SU-DHL-6 (cell line): Measurements from ENCODE around the gene ULK3.
A peak's percentile ranks its signal among the peaks of the same experiment; 100 is the strongest.

ENCODE experiments used
- H2AFZ ChIP-seq: fragments of 200-600 bp; sonication (generic); 2 replicates; pipeline ENCODE4 v1.6.1; 2014; ENCODE audit warnings: low read depth, mild to moderate bottlenecking, moderate library complexity, mixed read lengths, antibody characterized with exemption, low read length; ENCODE audit not compliant: severe bottlenecking
- H3F3A ChIP-seq: fragments of 200-600 bp; shearing (Covaris generic); 2 replicates; pipeline ENCODE4 v1.6.0; 2016; ENCODE audit warnings: antibody characterized with exemption, mild to moderate bottlenecking; ENCODE audit not compliant: insufficient read depth
- H3K27ac ChIP-seq: fragments of 200-600 bp; sonication (generic); 2 replicates; pipeline ENCODE4 v1.5.1; 2016; ENCODE audit warnings: low read depth, mild to moderate bottlenecking, low read length, moderate library complexity, mixed read lengths
- H3K27me3 ChIP-seq: fragments of 200-600 bp; sonication (generic), shearing (Covaris generic); 2 replicates; pipeline ENCODE4 v1.6.0; 2014; ENCODE audit warnings: mild to moderate bottlenecking, low read length
- H3K36me3 ChIP-seq: fragments of 200-600 bp; sonication (generic); 2 replicates; pipeline ENCODE4 v1.6.1; 2014; ENCODE audit warnings: mild to moderate bottlenecking, low read length, mixed read lengths
- H3K4me2 ChIP-seq: fragments of 300-600, 200-600 bp; shearing (Covaris generic), sonication (generic); 2 replicates; pipeline ENCODE4 v1.6.0; 2014; ENCODE audit warnings: low read length, low read depth, mild to moderate bottlenecking; ENCODE audit not compliant: poor library complexity, severe bottlenecking
- H3K4me3 ChIP-seq: fragments of 200-600 bp; sonication (generic); 2 replicates; pipeline ENCODE4 v1.5.1; 2014; ENCODE audit warnings: antibody characterized with exemption, low read length, mild to moderate bottlenecking, mixed read lengths; ENCODE audit not compliant: insufficient read depth, poor library complexity, severe bottlenecking
- H3K79me2 ChIP-seq: fragments of 200-600 bp; sonication (generic); 2 replicates; pipeline ENCODE4 v1.6.1; 2014; ENCODE audit warnings: mild to moderate bottlenecking, low read length, moderate library complexity; ENCODE audit not compliant: insufficient read depth
- H3K9ac ChIP-seq: fragments of 200-600 bp; sonication (generic); 2 replicates; pipeline ENCODE4 v1.7.0; 2014; ENCODE audit warnings: mild to moderate bottlenecking, low read length
- H3K9me2 ChIP-seq: fragments of 200-600 bp; sonication (generic); replicated peaks from 2 replicates; pipeline ENCODE4 v1.6.1; 2014; ENCODE audit warnings: low read length; ENCODE audit not compliant: insufficient read depth
- H3K9me3 ChIP-seq: fragments of 200-600 bp; sonication (generic); 2 replicates; pipeline ENCODE4 v1.6.1; 2014; ENCODE audit warnings: low read length, mixed read lengths; ENCODE audit not compliant: insufficient read depth
- H4K20me1 ChIP-seq: fragments of 200-600 bp; sonication (generic); 2 replicates; pipeline ENCODE4 v1.6.1; 2014; ENCODE audit warnings: low read depth, mild to moderate bottlenecking, antibody characterized with exemption, low read length, moderate library complexity, mixed read lengths
- EZH2phosphoT487 ChIP-seq: fragments of 200-600 bp; sonication (generic), shearing (Covaris generic); conservative IDR thresholded peaks from 2 replicates; pipeline ENCODE4 v1.6.1; 2018; ENCODE audit warnings: mild to moderate bottlenecking, antibody characterized with exemption, low read length, moderate library complexity, mixed read lengths
- TF ChIP-seq, protein P1 (sequence below): fragments of 200-600 bp; sonication (generic); IDR thresholded peaks from one replicate; pipeline ENCODE4 v1.5.1; 2017; ENCODE audit warnings: antibody characterized with exemption, mild to moderate bottlenecking, low read length, moderate library complexity; ENCODE audit not compliant: insufficient read depth, poor library complexity, severe bottlenecking

Gene ULK3

GRCh38 chr15:74882528-74882927 lies 39.6 kb upstream of the ULK3 start:
- Histone ChIP-seq H3K79me2 (no peaks in the 10 kb centered on the region), H3K9me3 (peaks cover 16% of the 10 kb centered on the region), H3K27me3 (no peaks in the 10 kb centered on the region), H3F3A (no peaks in the 10 kb centered on the region), H3K4me3 (no peak overlapping the region), H4K20me1 (no peaks in the 10 kb centered on the region), H3K9me2 (no peaks in the 10 kb centered on the region), H3K36me3 (no peaks in the 10 kb centered on the region), H3K4me2 (no peak overlapping the region), H2AFZ (no peak overlapping the region), H3K9ac (no peak overlapping the region), H3K27ac (no peak overlapping the region)
- no peak for TF ChIP-seq EZH2phosphoT487
- TF ChIP-seq, protein P1, sequence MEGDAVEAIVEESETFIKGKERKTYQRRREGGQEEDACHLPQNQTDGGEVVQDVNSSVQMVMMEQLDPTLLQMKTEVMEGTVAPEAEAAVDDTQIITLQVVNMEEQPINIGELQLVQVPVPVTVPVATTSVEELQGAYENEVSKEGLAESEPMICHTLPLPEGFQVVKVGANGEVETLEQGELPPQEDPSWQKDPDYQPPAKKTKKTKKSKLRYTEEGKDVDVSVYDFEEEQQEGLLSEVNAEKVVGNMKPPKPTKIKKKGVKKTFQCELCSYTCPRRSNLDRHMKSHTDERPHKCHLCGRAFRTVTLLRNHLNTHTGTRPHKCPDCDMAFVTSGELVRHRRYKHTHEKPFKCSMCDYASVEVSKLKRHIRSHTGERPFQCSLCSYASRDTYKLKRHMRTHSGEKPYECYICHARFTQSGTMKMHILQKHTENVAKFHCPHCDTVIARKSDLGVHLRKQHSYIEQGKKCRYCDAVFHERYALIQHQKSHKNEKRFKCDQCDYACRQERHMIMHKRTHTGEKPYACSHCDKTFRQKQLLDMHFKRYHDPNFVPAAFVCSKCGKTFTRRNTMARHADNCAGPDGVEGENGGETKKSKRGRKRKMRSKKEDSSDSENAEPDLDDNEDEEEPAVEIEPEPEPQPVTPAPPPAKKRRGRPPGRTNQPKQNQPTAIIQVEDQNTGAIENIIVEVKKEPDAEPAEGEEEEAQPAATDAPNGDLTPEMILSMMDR, result no peak

DNA sequence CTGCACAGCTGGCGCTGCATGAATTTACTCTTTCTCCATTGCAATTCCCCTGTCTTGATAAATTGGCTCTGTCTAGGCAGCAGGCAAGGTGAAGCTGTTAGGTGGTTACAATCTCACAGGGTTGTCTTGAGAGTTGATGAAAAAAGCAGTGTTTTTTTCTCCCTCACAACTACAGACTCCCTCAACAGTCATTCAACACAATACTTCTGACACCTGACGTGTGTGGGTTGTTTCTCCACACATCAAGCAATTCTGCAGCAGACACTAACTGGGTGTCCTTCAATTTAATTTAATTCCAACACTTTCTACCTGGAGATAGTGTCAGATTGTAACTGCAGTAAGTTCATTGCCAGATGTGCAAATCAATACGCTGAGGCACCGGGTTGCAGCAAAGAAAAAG lies 35.3 kb upstream of the ULK3 start:
- Histone ChIP-seq H3K27ac (no peak overlapping the region), H3K36me3 (no peaks in the 10 kb centered on the region), H3K4me3 (no peak overlapping the region), H3K9me2 (no peaks in the 10 kb centered on the region), H2AFZ (no peak overlapping the region), H3K27me3 (no peaks in the 10 kb centered on the region), H3K4me2 (no peak overlapping the region), H3K9me3 (peaks cover 15% of the 10 kb centered on the region), H4K20me1 (no peaks in the 10 kb centered on the region), H3K79me2 (no peaks in the 10 kb centered on the region), H3F3A (no peaks in the 10 kb centered on the region), H3K9ac (no peak overlapping the region)
- TF ChIP-seq EZH2phosphoT487, result no peak

- Histone ChIP-seq H3K4me2 (peak overlapping the region; percentile 94), H3K4me3 (peak overlapping the region; percentile 64), H2AFZ (peak overlapping the region; percentile 82), H3K27me3 (no peaks in the 10 kb centered on the region), H4K20me1 (peaks cover 3% of the 10 kb centered on the region; the same call in 1 of the 2 replicates), H3K36me3 (no peaks in the 10 kb centered on the region), H3K79me2 (peaks cover 40% of the 10 kb centered on the region), H3K9me3 (no peaks in the 10 kb centered on the region), H3K9ac (peak overlapping the region; percentile 74), H3K27ac (peak overlapping the region; percentile 4; the same call in 1 of the 2 replicates), H3F3A (peaks cover 9% of the 10 kb centered on the region), H3K9me2 (no peaks in the 10 kb centered on the region)
- TF ChIP-seq, protein P1, result no peak
- no peak for TF ChIP-seq EZH2phosphoT487
These were observed 30.9 kb upstream of the ULK3 start for GRCh38 chr15:74873756-74874424.

DNA sequence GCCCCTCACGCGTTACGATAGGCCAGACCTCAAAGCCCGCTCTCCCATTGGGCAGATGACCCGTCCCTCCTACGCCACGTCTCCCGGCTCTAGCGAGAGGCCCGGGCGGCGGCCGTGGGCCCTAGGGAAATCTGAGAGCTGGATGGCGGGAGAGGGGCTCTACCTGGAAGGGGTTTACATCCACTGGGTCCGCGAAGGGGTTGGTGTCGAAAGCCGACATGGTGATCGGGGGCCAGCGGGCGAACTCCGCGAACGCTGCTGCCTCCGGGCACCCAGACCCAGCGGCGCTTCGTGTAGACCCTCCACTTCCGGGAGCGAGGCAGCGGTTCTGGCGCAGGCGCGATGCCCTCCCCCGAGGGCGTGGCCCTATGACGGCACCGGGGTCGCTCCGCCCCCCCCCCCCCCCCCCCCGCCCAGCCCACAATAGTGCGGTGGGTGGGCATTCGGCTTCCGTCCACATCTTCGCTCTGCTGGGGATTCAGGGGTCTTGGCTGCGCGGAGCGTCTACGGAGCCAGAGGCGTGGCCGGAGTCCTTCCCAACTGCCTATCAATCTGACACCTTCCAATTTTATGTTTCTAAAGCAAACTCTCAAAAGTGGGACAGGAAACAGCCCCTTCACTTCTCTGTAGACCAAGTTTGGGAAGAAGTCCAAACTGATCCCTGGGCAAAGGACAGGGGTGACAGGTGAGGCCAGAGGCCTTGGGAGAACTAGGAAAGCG lies 30.2 kb upstream of the ULK3 start, which contains the start of gene SCAMP2:
TSS of gene SCAMP2 (minus strand) at position 330 of the 720 bp plus-strand sequence. CDS start at position 220, 110 bp downstream.
- 0 out of 2 replicates have a peak, but pooled peaks cover 1% of the 10 kb centered on the region for H3K36me3 ChIP-seq
- peak within 1 kb of the TSS; percentile 70 for H3K4me3 ChIP-seq
- no peaks in the 10 kb centered on the region for H3K9me3 ChIP-seq
- no peaks in the 10 kb centered on the region for H3K9me2 ChIP-seq
- H3F3A ChIP-seq, result peaks cover 9% of the 10 kb centered on the region
- H3K9ac ChIP-seq, result peak within 1 kb of the TSS; percentile 74
- peak within 1 kb of the TSS; percentile 58 for H3K27ac ChIP-seq
- H3K27me3 ChIP-seq, result no peaks in the 10 kb centered on the region
- H2AFZ ChIP-seq, result peak within 1 kb of the TSS; percentile 92
- peaks cover 3% of the 10 kb centered on the region; the same call in 1 of the 2 replicates for H4K20me1 ChIP-seq
- peak within 1 kb of the TSS; percentile 94 for H3K4me2 ChIP-seq
- H3K79me2 ChIP-seq, result peaks cover 47% of the 10 kb centered on the region
- TF ChIP-seq EZH2phosphoT487, result no peak
- TF ChIP-seq, protein P1, result no peak
